Lung (tissue), 12 donors: ENCODE data around the gene GID4. TPM values are rescaled to one million over a fixed set of nuclear protein-coding genes. Genes with fewer than 3 reads are reported as not detected.

Experiments used
- ATAC-seq: fragments of 200-7000 bp; cut with Tn5 transposase; one replicate; pipeline ENCODE4 v1.9.1; 2020; ENCODE audit warnings: moderate number of reproducible peaks; ENCODE audit not compliant: insufficient read depth, low FRiP score
- DNase-seq, 3 donors: peaks; one replicate each; pipeline ENCODE4 v3.0.0-alpha.2; 2013 to 2017
- H3K27ac ChIP-seq, 2 donors: one replicate each; pipeline ENCODE4 v1.5.1; 2013; ENCODE audit warnings: mild to moderate bottlenecking in 2 of 2, moderate library complexity in 2 of 2, control low read depth in 1 of 2, inconsistent platforms in 1 of 2, low read depth in 1 of 2, low read length in 1 of 2
- H3K27me3 ChIP-seq, 3 donors: one replicate each; pipeline ENCODE4 v1.5.1; 2013; ENCODE audit warnings: low read length in 2 of 3; ENCODE audit not compliant: control insufficient read depth in 3 of 3, insufficient read depth in 3 of 3
- H3K36me3 ChIP-seq, 4 donors: one replicate each; pipeline ENCODE4 v1.5.1; 2013; ENCODE audit warnings: low read length in 4 of 4, mild to moderate bottlenecking in 1 of 4, moderate library complexity in 1 of 4; ENCODE audit not compliant: control insufficient read depth in 4 of 4, insufficient read depth in 4 of 4
- H3K4me1 ChIP-seq, 5 donors: one replicate each; pipeline ENCODE4 v1.5.1; 2013; ENCODE audit warnings: low read length in 5 of 5, mild to moderate bottlenecking in 2 of 5, moderate library complexity in 1 of 5; ENCODE audit not compliant: control insufficient read depth in 5 of 5, insufficient read depth in 5 of 5
- H3K4me3 ChIP-seq: one replicate; pipeline ENCODE4 v1.5.1; 2013; ENCODE audit warnings: mild to moderate bottlenecking, control low read depth, moderate library complexity
- H3K9ac ChIP-seq, 2 donors: one replicate each; pipeline ENCODE4 v1.5.1; 2013; ENCODE audit warnings: low read length in 2 of 2, control low read depth in 1 of 2; ENCODE audit not compliant: insufficient read depth in 1 of 2
- H3K9me3 ChIP-seq, 4 donors: one replicate each; pipeline ENCODE4 v1.5.1; 2013; ENCODE audit warnings: low read length in 3 of 4, mild to moderate bottlenecking in 1 of 4, moderate library complexity in 1 of 4; ENCODE audit not compliant: control insufficient read depth in 4 of 4, insufficient read depth in 3 of 4
- WGBS, 2 donors: extraction: QIAGEN DNeasy Blood & Tissue Kit; methylation state at CpG; one replicate each; pipeline ENCODE4 v1.1.7; 2013; 5-methylcytosine and 5-hydroxymethylcytosine counted together
- polyA plus RNA-seq, 2 donors: library from polyadenylated mRNA; stranded (reverse); fragments of 200-250 nt; gene quantifications; one replicate each; pipeline ENCODE4 v1.2.1, GENCODE V29; 2013
- total RNA-seq, 2 donors: library from RNA; depleted of rRNA in 1 of 2; stranded (reverse); fragments of >200 nt in 1 of 2; gene quantifications; one replicate each; pipeline ENCODE4 v1.2.1, GENCODE V29; 2014 to 2021
- TF ChIP-seq, protein P1 (sequence below): IDR thresholded peaks from 2 replicates; pipeline ENCODE4 v1.5.1; 2012; ENCODE audit warnings: mild to moderate bottlenecking; ENCODE audit errors: control extremely low read depth, extremely low read depth
- donor health status: control.
- donor health status: control.
- donor health status: Bipolar disorder and iron deficiency.
- donor health status: healthy.
- donor health status: DM: yes; HTN: yes; CAD: no.

GID4 gene
- total and polyA plus RNA-seq, 4 donors, result 3.9 to 7.2 (median 5.3) TPM

DNA sequence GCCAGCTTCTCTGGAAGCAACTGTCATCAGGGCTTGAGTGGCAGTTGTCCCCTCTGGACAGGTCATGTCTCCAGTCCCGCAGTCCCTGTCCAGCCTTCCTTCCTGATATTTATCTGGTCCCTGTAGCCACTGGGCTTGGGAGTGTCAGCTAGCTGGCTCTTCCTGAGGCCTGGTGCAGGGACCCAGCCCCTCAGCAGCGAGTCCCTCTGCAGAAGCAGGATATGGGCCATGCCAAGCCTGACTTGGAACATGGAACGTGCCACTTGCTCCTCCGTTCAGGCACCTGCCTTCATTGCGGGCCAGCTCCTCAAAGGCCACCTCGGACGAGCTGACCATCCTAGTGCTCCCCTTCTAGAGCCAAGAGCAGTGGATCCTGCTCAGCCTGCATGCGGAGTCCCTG lies 40.3 kb upstream of the GID4 start:
- 87% methylated on average over 8 of the region's 8 CpGs for WGBS, 2 donors
- no peaks in the 10 kb centered on the region for H3K27me3 ChIP-seq
- no peak for DNase-seq
- no peak overlapping the region for H3K9ac ChIP-seq
- no peak for ATAC-seq
- H3K36me3 ChIP-seq, result no peaks in the 10 kb centered on the region
- H3K9me3 ChIP-seq, result no peaks in the 10 kb centered on the region
- no peaks in the 10 kb centered on the region for H3K4me1 ChIP-seq
- TF ChIP-seq, protein P1, sequence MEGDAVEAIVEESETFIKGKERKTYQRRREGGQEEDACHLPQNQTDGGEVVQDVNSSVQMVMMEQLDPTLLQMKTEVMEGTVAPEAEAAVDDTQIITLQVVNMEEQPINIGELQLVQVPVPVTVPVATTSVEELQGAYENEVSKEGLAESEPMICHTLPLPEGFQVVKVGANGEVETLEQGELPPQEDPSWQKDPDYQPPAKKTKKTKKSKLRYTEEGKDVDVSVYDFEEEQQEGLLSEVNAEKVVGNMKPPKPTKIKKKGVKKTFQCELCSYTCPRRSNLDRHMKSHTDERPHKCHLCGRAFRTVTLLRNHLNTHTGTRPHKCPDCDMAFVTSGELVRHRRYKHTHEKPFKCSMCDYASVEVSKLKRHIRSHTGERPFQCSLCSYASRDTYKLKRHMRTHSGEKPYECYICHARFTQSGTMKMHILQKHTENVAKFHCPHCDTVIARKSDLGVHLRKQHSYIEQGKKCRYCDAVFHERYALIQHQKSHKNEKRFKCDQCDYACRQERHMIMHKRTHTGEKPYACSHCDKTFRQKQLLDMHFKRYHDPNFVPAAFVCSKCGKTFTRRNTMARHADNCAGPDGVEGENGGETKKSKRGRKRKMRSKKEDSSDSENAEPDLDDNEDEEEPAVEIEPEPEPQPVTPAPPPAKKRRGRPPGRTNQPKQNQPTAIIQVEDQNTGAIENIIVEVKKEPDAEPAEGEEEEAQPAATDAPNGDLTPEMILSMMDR, result no peak
- no peak overlapping the region for H3K4me3 ChIP-seq
- H3K27ac ChIP-seq, result no peak overlapping the region

DNA sequence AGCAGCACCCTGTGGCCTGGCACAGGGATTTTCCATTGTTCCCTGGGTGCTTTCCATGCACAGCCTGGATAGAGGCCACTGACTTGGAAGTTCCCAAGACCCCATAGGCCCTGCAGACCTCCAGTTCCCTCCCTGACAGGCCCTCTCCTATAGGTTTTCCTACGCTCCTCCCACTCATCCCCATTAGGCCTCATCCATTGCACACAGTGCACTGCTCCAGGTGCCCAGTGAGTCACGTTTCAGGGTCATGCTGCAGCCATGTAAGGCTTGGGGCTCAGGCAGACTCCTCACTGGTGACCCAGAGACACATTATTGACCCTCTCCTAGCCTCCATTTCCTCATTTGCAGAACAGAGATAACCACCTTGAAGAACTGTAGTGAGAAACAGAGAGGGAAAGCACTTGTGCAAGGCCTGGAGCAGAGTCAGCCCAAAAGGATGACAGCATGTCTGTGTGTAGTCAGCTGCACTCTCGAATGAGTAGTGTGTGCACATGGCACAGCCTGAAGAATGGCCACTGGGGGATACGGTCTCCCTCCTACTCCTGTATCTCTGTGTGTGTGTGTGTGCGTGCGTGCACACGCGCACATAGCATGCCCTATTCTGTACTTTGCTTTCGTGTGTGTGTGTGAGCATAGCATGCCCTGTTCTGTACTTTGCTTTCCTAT lies 39.7 kb upstream of the GID4 start:
- no peak for ATAC-seq
- H3K9ac ChIP-seq, result no peak overlapping the region
- WGBS, 2 donors, result 84 to 95% methylated on average over 9 of the region's 9 CpGs
- H3K27ac ChIP-seq, result no peak overlapping the region
- TF ChIP-seq, protein P1, result no peak
- no peaks in the 10 kb centered on the region for H3K36me3 ChIP-seq
- H3K9me3 ChIP-seq, result no peaks in the 10 kb centered on the region
- H3K4me1 ChIP-seq, result no peaks in the 10 kb centered on the region
- H3K4me3 ChIP-seq, result no peak overlapping the region
- no peaks in the 10 kb centered on the region for H3K27me3 ChIP-seq
- DNase-seq, result peak in 1 of 3 donors; percentile 23

DNA sequence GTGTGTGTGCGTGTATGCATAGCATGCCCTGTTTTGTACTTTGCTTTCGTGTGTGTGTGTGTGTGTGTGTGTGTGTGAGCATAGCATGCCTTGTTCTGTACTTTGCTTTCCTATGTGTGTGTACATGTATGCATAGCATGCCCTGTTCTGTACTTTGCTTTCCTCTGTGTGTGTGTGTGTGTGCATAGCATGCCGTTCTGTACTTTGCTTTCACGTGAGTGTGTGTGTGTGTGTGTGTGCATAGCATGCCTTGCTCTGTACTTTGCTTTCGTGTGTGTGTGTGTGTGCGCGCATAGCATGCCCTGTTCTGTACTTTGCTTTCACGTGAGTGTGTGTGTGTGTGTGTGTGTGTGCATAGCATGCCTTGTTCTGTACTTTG lies 39.2 kb upstream of the GID4 start:
- DNase-seq (peak in 1 of 3 donors; percentile 12), ATAC-seq (no peak)
- whole genome bisulfite sequencing, 2 donors, result 84 to 93% methylated on average over 8 of the region's 8 CpGs
- TF ChIP-seq, protein P1, result no peak
- Histone ChIP-seq H3K4me1 (no peaks in the 10 kb centered on the region), H3K27ac (no peak overlapping the region), H3K9ac (no peak overlapping the region), H3K9me3 (no peaks in the 10 kb centered on the region), H3K27me3 (no peaks in the 10 kb centered on the region), H3K4me3 (no peak overlapping the region), H3K36me3 (no peaks in the 10 kb centered on the region)

DNA sequence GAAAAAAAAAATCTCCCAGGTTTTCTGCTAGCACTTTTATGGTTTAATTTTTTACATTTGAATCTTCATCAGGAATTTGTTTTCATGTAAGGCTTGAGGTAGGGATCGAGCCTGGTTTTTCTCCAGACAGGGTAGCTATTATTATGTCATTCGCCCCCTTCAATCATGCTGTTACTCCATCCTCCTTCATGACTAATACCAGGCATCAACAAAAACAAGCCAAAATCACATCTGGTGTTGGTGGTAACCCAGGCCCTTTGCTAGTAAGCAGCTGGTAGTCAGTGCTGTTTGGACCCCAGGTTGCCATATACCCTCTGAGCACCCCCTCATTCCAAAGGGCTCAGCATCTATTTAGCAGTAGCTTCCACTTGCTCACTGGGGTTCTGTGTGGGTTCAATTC lies 37.0 kb upstream of the GID4 start:
- TF ChIP-seq, protein P1, result no peak
- Histone ChIP-seq H3K9ac (no peak overlapping the region), H3K36me3 (peaks cover 0 to 11% (median 1%) of the 10 kb centered on the region in 4 donors), H3K4me3 (no peak overlapping the region), H3K27ac (no peak overlapping the region), H3K4me1 (no peaks in the 10 kb centered on the region), H3K9me3 (no peaks in the 10 kb centered on the region), H3K27me3 (no peaks in the 10 kb centered on the region)
- ATAC-seq, result no peak
- DNase-seq, result no peak
- 98 to 99% methylated on average over 2 of the region's 2 CpGs for WGBS, 2 donors
